Trophoblast cell (in vitro differentiated cells and primary cell): ENCODE measurements around the gene TALDO1.

Experiments used
- DNase-seq, 2 donors: peaks; one replicate each; pipeline ENCODE4 v3.0.0-alpha.2; 2016
- H2AFZ ChIP-seq: 2 replicates; pipeline ENCODE4 v1.6.1; 2013; ENCODE audit warnings: low read length, moderate library complexity, mild to moderate bottlenecking; ENCODE audit not compliant: insufficient read depth, poor library complexity
- H2AK5ac ChIP-seq: 2 replicates; pipeline ENCODE4 v1.6.1; 2013; ENCODE audit warnings: mild to moderate bottlenecking, low read length
- H2BK120ac ChIP-seq: 2 replicates; pipeline ENCODE4 v1.6.1; 2013; ENCODE audit warnings: low read length, mild to moderate bottlenecking, moderate library complexity; ENCODE audit not compliant: insufficient read depth, poor library complexity
- H2BK12ac ChIP-seq: 2 replicates; pipeline ENCODE4 v1.6.1; 2013; ENCODE audit warnings: mild to moderate bottlenecking, low read length, moderate library complexity
- H2BK5ac ChIP-seq: 2 replicates; pipeline ENCODE4 v1.6.1; 2013; ENCODE audit warnings: low read length, low read depth, moderate library complexity, mild to moderate bottlenecking; ENCODE audit not compliant: poor library complexity
- H3K14ac ChIP-seq: 2 replicates; pipeline ENCODE4 v1.6.1; 2013; ENCODE audit warnings: mild to moderate bottlenecking, low read length
- H3K18ac ChIP-seq: 2 replicates; pipeline ENCODE4 v1.6.1; 2013; ENCODE audit warnings: mild to moderate bottlenecking, low read length
- H3K23ac ChIP-seq: 2 replicates; pipeline ENCODE4 v1.6.1; 2013; ENCODE audit warnings: low read length
- H3K27ac ChIP-seq: 2 replicates; pipeline ENCODE4 v1.5.1; 2013; ENCODE audit warnings: low read depth, mild to moderate bottlenecking, inconsistent platforms, low read length, moderate library complexity
- H3K27me3 ChIP-seq: 2 replicates; pipeline ENCODE4 v1.6.1; 2013; ENCODE audit warnings: inconsistent platforms, mild to moderate bottlenecking, low read length, moderate library complexity; ENCODE audit not compliant: insufficient read depth
- H3K36me3 ChIP-seq, 2 experiments: 1 replicate in 1 of 2; 2 replicates in 1 of 2; pipeline ENCODE4 v1.6.1; 2013; ENCODE audit warnings: low read length in 2 of 2, mild to moderate bottlenecking in 2 of 2, moderate library complexity in 1 of 2; ENCODE audit not compliant: insufficient read depth in 2 of 2, control insufficient read depth in 1 of 2
- H3K4ac ChIP-seq: 2 replicates; pipeline ENCODE4 v1.6.1; 2013; ENCODE audit warnings: low read depth, mild to moderate bottlenecking, low read length, moderate library complexity
- H3K4me1 ChIP-seq, 2 experiments: 1 replicate in 1 of 2; 2 replicates in 1 of 2; pipeline ENCODE4 v1.6.1; 2013; ENCODE audit warnings: low read length in 2 of 2, mild to moderate bottlenecking in 2 of 2, moderate library complexity in 1 of 2; ENCODE audit not compliant: insufficient read depth in 2 of 2, control insufficient read depth in 1 of 2
- H3K4me2 ChIP-seq: 2 replicates; pipeline ENCODE4 v1.6.1; 2013; ENCODE audit warnings: inconsistent platforms, mild to moderate bottlenecking, low read length, moderate library complexity
- H3K4me3 ChIP-seq: 2 replicates; pipeline ENCODE4 v1.5.1; 2013; ENCODE audit warnings: mild to moderate bottlenecking, low read depth, low read length, inconsistent platforms
- H3K79me1 ChIP-seq: one replicate; pipeline ENCODE4 v1.6.1; 2013; ENCODE audit warnings: low read length
- H3K79me2 ChIP-seq: 2 replicates; pipeline ENCODE4 v1.6.1; 2013; ENCODE audit warnings: low read length, mild to moderate bottlenecking; ENCODE audit not compliant: control insufficient read depth, insufficient read depth, poor library complexity
- H3K9ac ChIP-seq: 2 replicates; pipeline ENCODE4 v1.6.1; 2013; ENCODE audit warnings: mild to moderate bottlenecking, low read length
- H3K9me3 ChIP-seq: 2 replicates; pipeline ENCODE4 v1.6.1; 2013; ENCODE audit warnings: low read depth, mild to moderate bottlenecking, control low read depth, inconsistent platforms, low read length; ENCODE audit not compliant: insufficient read depth
- H4K12ac ChIP-seq: 2 replicates; pipeline ENCODE4 v1.6.1; 2013; ENCODE audit warnings: low read depth, mild to moderate bottlenecking, low read length, moderate library complexity
- H4K8ac ChIP-seq: 2 replicates; pipeline ENCODE4 v1.6.1; 2013; ENCODE audit warnings: low read depth, mild to moderate bottlenecking, low read length, moderate library complexity
- H4K91ac ChIP-seq: one replicate; pipeline ENCODE4 v1.6.1; 2013; ENCODE audit warnings: low read depth, mild to moderate bottlenecking, low read length, moderate library complexity
- WGBS: extraction: QIAGEN DNeasy Blood & Tissue Kit; methylation state at CpG from one replicate; pipeline ENCODE4 v1.1.7; 2013; ENCODE audit warnings: missing lambda C conversion rate; ENCODE audit not compliant: insufficient read length, insufficient coverage; ENCODE audit errors: extremely low coverage; 5-methylcytosine and 5-hydroxymethylcytosine counted together

TALDO1 gene

DNA sequence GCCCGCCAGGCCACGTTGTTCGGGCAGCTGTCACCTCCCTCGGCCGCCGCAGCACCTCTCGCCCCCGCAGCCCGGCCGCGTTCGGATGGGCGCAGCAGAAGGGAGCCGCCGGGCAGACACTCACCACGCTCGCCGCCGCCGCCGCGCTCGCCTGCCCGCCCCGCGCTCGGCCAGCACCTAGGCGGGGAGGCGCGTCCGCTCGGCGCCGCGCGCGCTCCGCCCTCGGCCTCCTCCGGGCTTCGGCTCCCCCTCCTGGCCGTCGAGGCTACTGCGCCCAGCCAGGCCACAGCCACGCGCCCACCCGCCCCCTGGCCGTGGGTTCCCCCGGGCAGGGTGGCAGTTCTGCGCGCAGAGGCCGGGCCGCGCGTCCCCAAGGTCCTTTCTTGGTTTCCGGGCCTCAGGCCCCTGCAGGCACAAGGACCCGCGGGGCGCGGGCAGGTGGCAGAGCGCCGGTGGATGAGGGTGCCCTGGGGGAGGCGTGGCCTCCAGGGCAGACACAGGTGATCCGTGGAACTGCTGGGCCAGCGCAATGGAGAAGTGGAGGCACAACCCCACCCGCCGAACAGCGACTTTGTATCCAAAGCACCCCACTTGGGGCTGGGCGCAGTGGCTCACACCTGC is 50.9 kb downstream of the TALDO1 start, which contains the start of gene SLC25A22:
Gene SLC25A22 (minus strand): TSS at position 189 of the 621 bp plus-strand sequence. CDS start 3,275 bp downstream, outside the sequence.
- H2BK120ac ChIP-seq = peak within 1 kb of the TSS; percentile 20
- peaks cover 57 to 60% of the 10 kb centered on the region in 2 experiments for H3K36me3 ChIP-seq
- H3K27me3 ChIP-seq = no peaks in the 10 kb centered on the region
- no peak within 1 kb of the TSS for H2BK12ac ChIP-seq
- peak within 1 kb of the TSS; percentile 80 for H2AFZ ChIP-seq
- peak within 1 kb of the TSS; percentile 94 for H3K18ac ChIP-seq
- peak; percentile 70 to 89 for DNase-seq
- H2BK5ac ChIP-seq = peak within 1 kb of the TSS; percentile 51
- H2AK5ac ChIP-seq = peak within 1 kb of the TSS; percentile 40
- peaks cover 14 to 17% of the 10 kb centered on the region in 2 experiments for H3K4me1 ChIP-seq
- H3K9me3 ChIP-seq = peaks cover 5% of the 10 kb centered on the region
- H3K4ac ChIP-seq = peak within 1 kb of the TSS; percentile 63
- H4K12ac ChIP-seq = peak within 1 kb of the TSS; percentile 65
- peak within 1 kb of the TSS; percentile 50 for H3K27ac ChIP-seq
- H3K9ac ChIP-seq = peak within 1 kb of the TSS; percentile 83
- H3K4me2 ChIP-seq = peak within 1 kb of the TSS; percentile 92
- no CpG with 5 or more reads among the region's 69 CpGs for WGBS
- H3K4me3 ChIP-seq = peak within 1 kb of the TSS; percentile 88
- H3K23ac ChIP-seq = no peak within 1 kb of the TSS
- peak within 1 kb of the TSS; percentile 91 for H4K8ac ChIP-seq
- H3K79me2 ChIP-seq = peaks cover 6% of the 10 kb centered on the region
- H3K14ac ChIP-seq = peak within 1 kb of the TSS; percentile 85
- H3K79me1 ChIP-seq = peaks cover 6% of the 10 kb centered on the region
- H4K91ac ChIP-seq = peak within 1 kb of the TSS; percentile 90

DNA sequence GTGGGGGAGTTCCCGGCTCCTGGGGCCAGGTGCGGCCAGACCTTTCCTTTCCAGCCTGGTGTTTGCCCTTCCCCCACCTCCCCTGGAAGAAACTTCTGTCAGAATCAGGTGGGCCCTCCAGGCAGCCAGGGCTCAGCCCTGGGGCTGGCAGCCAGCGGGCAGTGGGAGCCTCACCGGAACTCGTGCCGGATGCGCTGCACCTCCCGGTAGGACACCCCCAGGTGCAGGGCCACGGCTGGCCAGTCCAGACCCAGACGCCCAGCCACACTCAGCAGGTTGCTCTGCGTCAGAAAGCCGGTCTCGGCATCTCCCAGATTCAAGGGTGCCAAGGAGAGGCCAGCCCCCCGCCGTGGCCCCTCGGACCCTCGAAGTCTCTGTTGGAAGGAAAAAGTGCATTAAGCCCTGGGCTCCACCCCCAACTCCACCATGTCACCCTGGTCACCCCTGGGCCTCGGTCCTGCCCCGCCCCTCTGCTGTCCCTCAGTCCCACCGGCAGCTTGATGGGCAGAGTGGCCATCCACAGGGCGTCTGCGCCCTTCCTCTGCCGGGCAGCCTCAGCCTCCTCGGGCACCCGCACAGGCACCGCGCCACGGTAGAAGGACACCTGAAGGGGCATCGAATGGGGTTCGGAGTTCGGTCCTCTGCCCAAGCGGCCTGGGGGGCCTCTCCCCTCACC is 52.5 kb downstream of the TALDO1 start:
- H3K36me3 ChIP-seq = peaks cover 43 to 46% of the 10 kb centered on the region in 2 experiments
- H3K23ac ChIP-seq = no peak overlapping the region
- no peak overlapping the region for H4K8ac ChIP-seq
- no peak overlapping the region for H3K4me2 ChIP-seq
- no peak overlapping the region for H3K27ac ChIP-seq
- peaks cover 15% of the 10 kb centered on the region for H3K79me1 ChIP-seq
- no peak overlapping the region for H3K14ac ChIP-seq
- no peak overlapping the region for H2BK5ac ChIP-seq
- H3K9me3 ChIP-seq = peaks cover 5% of the 10 kb centered on the region
- H3K4ac ChIP-seq = no peak overlapping the region
- H3K9ac ChIP-seq = no peak overlapping the region
- H3K4me3 ChIP-seq = no peak overlapping the region
- no peaks in the 10 kb centered on the region for H3K27me3 ChIP-seq
- H2BK12ac ChIP-seq = no peak overlapping the region
- H3K79me2 ChIP-seq = peaks cover 8% of the 10 kb centered on the region
- H4K91ac ChIP-seq = no peak overlapping the region
- no peak overlapping the region for H2AFZ ChIP-seq
- no CpG with 5 or more reads among the region's 32 CpGs for WGBS
- DNase-seq = no peak
- no peak overlapping the region for H2AK5ac ChIP-seq
- H4K12ac ChIP-seq = no peak overlapping the region
- peaks cover 26 to 31% of the 10 kb centered on the region in 2 experiments for H3K4me1 ChIP-seq
- no peak overlapping the region for H3K18ac ChIP-seq
- H2BK120ac ChIP-seq = no peak overlapping the region

- Histone ChIP-seq H2AFZ (no peak overlapping the region), H2AK5ac (no peak overlapping the region), H3K27me3 (no peaks in the 10 kb centered on the region), H3K9ac (no peak overlapping the region), H2BK12ac (no peak overlapping the region), H4K91ac (no peak overlapping the region), H3K4ac (no peak overlapping the region), H3K23ac (no peak overlapping the region), H3K9me3 (peaks cover 5% of the 10 kb centered on the region), H3K79me2 (peaks cover 11% of the 10 kb centered on the region), H2BK5ac (no peak overlapping the region), H4K8ac (no peak overlapping the region), H3K4me3 (no peak overlapping the region), H3K27ac (no peak overlapping the region), H4K12ac (no peak overlapping the region), H3K79me1 (peaks cover 19% of the 10 kb centered on the region), H2BK120ac (no peak overlapping the region), H3K4me2 (no peak overlapping the region), H3K36me3 (peaks cover 42 to 45% of the 10 kb centered on the region in 2 experiments), H3K18ac (no peak overlapping the region), H3K4me1 (peaks cover 27 to 31% of the 10 kb centered on the region in 2 experiments), H3K14ac (no peak overlapping the region)
- no CpG with 5 or more reads among the region's 30 CpGs for WGBS
- no peak for DNase-seq
Observed at GRCh38 chr11:800473-800872, 53.2 kb downstream of the TALDO1 start.

- Histone ChIP-seq H3K18ac (no peak overlapping the region), H2AFZ (no peak overlapping the region), H3K27me3 (no peaks in the 10 kb centered on the region), H3K23ac (no peak overlapping the region), H4K91ac (no peak overlapping the region), H3K79me1 (peaks cover 21% of the 10 kb centered on the region), H2BK12ac (no peak overlapping the region), H2BK5ac (no peak overlapping the region), H3K4me3 (no peak overlapping the region), H4K8ac (no peak overlapping the region), H2AK5ac (no peak overlapping the region), H3K14ac (no peak overlapping the region), H3K4me1 (peaks cover 24 to 27% of the 10 kb centered on the region in 2 experiments), H3K4me2 (no peak overlapping the region), H3K9me3 (peaks cover 5% of the 10 kb centered on the region), H3K27ac (no peak overlapping the region), H2BK120ac (no peak overlapping the region), H3K4ac (no peak overlapping the region), H3K9ac (no peak overlapping the region), H4K12ac (no peak overlapping the region), H3K79me2 (peaks cover 12% of the 10 kb centered on the region), H3K36me3 (peaks cover 42 to 45% of the 10 kb centered on the region in 2 experiments)
- WGBS = no CpG with 5 or more reads among the region's 20 CpGs
- DNase-seq = no peak
Observed at GRCh38 chr11:801097-801780, 54.0 kb downstream of the TALDO1 start.
